ENCODE data around the gene ADCY10. TPM values are rescaled to one million over a fixed set of nuclear protein-coding genes. Genes with fewer than 3 reads are reported as not detected.

The ADCY10 gene
- polyA plus RNA-seq, 1 donor from 2014 or later = 0.09 TPM

DNA sequence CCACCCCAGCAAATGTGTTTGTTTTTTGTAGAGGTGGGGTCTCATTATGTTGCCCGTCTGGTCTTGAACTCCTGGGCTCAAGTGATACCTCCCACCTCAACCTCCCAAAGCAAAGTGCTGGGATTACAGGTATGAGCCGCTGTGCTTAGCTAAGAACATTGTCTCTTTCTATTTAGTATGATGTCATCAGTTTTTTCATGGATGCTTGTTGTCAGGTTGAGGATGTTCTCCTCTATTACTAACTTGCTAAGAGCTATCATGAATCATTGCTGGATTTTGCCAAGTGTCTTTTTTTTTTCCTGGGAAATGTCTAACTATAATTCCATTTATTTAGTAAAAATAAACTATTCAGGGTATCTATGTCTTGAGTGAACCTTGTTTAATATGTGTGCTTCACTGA lies 42.0 kb upstream of the ADCY10 start:
- Histone ChIP-seq H4K20me1 (ENCODE audit: insufficient read depth) (no peaks in the 10 kb centered on the region), H3K9ac (ENCODE audit: low read length) (no peak overlapping the region), H3K27me3 (ENCODE audit: insufficient read depth, low read depth, low read length) (no peaks in the 10 kb centered on the region), H3K4me2 (ENCODE audit: low read length) (no peak overlapping the region), H3K9me3 (ENCODE audit: low read length) (no peaks in the 10 kb centered on the region), H3K27ac (ENCODE audit: low read length) (no peak overlapping the region), H2AFZ (ENCODE audit: low read depth, low read length) (no peak overlapping the region), H3K9me2 (ENCODE audit: insufficient read depth, low read length) (no peaks in the 10 kb centered on the region), H3K79me2 (replicated peaks; ENCODE audit: insufficient read depth, low read length) (no peaks in the 10 kb centered on the region), H3K36me3 (ENCODE audit: insufficient read depth, low read length) (no peaks in the 10 kb centered on the region), H3F3A (ENCODE audit: insufficient read depth, low read length, poor library complexity, severe bottlenecking) (no peaks in the 10 kb centered on the region), H3K4me3 (ENCODE audit: low read length) (no peak overlapping the region)
- TF ChIP-seq, protein P1, sequence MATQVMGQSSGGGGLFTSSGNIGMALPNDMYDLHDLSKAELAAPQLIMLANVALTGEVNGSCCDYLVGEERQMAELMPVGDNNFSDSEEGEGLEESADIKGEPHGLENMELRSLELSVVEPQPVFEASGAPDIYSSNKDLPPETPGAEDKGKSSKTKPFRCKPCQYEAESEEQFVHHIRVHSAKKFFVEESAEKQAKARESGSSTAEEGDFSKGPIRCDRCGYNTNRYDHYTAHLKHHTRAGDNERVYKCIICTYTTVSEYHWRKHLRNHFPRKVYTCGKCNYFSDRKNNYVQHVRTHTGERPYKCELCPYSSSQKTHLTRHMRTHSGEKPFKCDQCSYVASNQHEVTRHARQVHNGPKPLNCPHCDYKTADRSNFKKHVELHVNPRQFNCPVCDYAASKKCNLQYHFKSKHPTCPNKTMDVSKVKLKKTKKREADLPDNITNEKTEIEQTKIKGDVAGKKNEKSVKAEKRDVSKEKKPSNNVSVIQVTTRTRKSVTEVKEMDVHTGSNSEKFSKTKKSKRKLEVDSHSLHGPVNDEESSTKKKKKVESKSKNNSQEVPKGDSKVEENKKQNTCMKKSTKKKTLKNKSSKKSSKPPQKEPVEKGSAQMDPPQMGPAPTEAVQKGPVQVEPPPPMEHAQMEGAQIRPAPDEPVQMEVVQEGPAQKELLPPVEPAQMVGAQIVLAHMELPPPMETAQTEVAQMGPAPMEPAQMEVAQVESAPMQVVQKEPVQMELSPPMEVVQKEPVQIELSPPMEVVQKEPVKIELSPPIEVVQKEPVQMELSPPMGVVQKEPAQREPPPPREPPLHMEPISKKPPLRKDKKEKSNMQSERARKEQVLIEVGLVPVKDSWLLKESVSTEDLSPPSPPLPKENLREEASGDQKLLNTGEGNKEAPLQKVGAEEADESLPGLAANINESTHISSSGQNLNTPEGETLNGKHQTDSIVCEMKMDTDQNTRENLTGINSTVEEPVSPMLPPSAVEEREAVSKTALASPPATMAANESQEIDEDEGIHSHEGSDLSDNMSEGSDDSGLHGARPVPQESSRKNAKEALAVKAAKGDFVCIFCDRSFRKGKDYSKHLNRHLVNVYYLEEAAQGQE (IDR thresholded peaks at IDR 0.05; ENCODE audit: borderline replicate concordance) = no peak
- TF ChIP-seq EP300 (conservative IDR thresholded peaks at IDR 0.05; ENCODE audit: poor library complexity, severe bottlenecking) (no peak), POLR2AphosphoS5 (IDR thresholded peaks at IDR 0.05) (no peak), RAD21 (conservative IDR thresholded peaks at IDR 0.05) (no peak), SMC3 (conservative IDR thresholded peaks at IDR 0.05; ENCODE audit: poor library complexity) (no peak), TAF1 (IDR thresholded peaks at IDR 0.05; ENCODE audit: low read depth) (no peak), EZH2 (IDR thresholded peaks at IDR 0.05; ENCODE audit: borderline replicate concordance, insufficient read depth, low read length, poor library complexity, severe bottlenecking) (no peak), MXI1 (conservative IDR thresholded peaks at IDR 0.05; ENCODE audit: poor library complexity, severe bottlenecking) (no peak)
- TF ChIP-seq, protein P2, sequence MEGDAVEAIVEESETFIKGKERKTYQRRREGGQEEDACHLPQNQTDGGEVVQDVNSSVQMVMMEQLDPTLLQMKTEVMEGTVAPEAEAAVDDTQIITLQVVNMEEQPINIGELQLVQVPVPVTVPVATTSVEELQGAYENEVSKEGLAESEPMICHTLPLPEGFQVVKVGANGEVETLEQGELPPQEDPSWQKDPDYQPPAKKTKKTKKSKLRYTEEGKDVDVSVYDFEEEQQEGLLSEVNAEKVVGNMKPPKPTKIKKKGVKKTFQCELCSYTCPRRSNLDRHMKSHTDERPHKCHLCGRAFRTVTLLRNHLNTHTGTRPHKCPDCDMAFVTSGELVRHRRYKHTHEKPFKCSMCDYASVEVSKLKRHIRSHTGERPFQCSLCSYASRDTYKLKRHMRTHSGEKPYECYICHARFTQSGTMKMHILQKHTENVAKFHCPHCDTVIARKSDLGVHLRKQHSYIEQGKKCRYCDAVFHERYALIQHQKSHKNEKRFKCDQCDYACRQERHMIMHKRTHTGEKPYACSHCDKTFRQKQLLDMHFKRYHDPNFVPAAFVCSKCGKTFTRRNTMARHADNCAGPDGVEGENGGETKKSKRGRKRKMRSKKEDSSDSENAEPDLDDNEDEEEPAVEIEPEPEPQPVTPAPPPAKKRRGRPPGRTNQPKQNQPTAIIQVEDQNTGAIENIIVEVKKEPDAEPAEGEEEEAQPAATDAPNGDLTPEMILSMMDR (IDR thresholded peaks at IDR 0.05; ENCODE audit: poor library complexity, severe bottlenecking) = no peak

DNA sequence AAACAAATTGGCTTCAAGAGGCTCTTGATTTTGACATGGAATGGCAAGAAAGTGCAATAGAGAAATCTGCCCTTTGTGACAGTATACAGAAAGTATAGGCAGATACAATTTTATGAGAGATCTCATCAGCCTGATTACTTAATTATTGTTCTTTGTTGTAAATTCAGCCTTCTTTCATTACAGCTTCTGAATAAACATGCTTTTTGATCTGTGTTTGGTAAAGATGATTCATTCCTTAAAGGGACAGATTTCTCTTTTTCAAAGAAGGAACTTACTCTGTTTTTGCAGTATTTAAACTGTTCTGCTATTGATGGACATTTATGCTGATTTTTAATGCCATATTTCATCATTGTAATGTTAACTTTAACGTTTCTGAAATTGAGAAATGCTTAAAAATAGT lies 36.6 kb upstream of the ADCY10 start:
- Histone ChIP-seq H3K9me2 (ENCODE audit: insufficient read depth, low read length) (no peaks in the 10 kb centered on the region), H3F3A (ENCODE audit: insufficient read depth, low read length, poor library complexity, severe bottlenecking) (no peaks in the 10 kb centered on the region), H2AFZ (ENCODE audit: low read depth, low read length) (no peak overlapping the region), H3K27ac (ENCODE audit: low read length) (no peak overlapping the region), H3K9ac (ENCODE audit: low read length) (no peak overlapping the region), H3K36me3 (ENCODE audit: insufficient read depth, low read length) (no peaks in the 10 kb centered on the region), H4K20me1 (ENCODE audit: insufficient read depth) (no peaks in the 10 kb centered on the region), H3K27me3 (ENCODE audit: insufficient read depth, low read depth, low read length) (no peaks in the 10 kb centered on the region), H3K9me3 (ENCODE audit: low read length) (no peaks in the 10 kb centered on the region), H3K4me3 (ENCODE audit: low read length) (no peak overlapping the region), H3K79me2 (replicated peaks; ENCODE audit: insufficient read depth, low read length) (peaks cover 17% of the 10 kb centered on the region), H3K4me2 (ENCODE audit: low read length) (no peak overlapping the region)
- no peak for TF ChIP-seq EP300 (conservative IDR thresholded peaks at IDR 0.05; ENCODE audit: poor library complexity, severe bottlenecking)
- TF ChIP-seq EZH2 (IDR thresholded peaks at IDR 0.05; ENCODE audit: borderline replicate concordance, insufficient read depth, low read length, poor library complexity, severe bottlenecking) = no peak

DNA sequence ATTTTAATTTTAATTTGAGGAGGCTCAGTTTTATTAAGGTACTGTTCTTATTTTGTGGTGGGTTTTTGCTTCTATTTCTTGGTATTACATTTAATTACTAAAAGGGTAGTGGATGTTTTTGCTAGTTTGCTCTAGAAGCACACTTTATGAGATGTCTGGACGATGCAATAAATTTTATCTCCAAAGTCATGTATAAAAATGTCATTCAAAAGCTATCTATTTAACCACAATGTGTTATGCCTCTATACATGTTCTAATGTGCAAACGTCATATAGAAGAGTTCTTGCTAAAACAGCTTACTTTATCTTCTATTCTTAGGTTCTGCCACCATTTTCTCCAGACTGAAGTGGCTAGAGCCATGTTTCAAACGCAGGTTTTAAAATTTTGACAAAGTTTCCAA lies 35.9 kb upstream of the ADCY10 start:
- H2AFZ ChIP-seq (ENCODE audit: low read depth, low read length) = no peak overlapping the region
- no peak overlapping the region for H3K27ac ChIP-seq (ENCODE audit: low read length)
- no peaks in the 10 kb centered on the region for H4K20me1 ChIP-seq (ENCODE audit: insufficient read depth)
- no peaks in the 10 kb centered on the region for H3F3A ChIP-seq (ENCODE audit: insufficient read depth, low read length, poor library complexity, severe bottlenecking)
- H3K79me2 ChIP-seq (replicated peaks; ENCODE audit: insufficient read depth, low read length) = peaks cover 20% of the 10 kb centered on the region
- no peak for TF ChIP-seq SMC3 (conservative IDR thresholded peaks at IDR 0.05; ENCODE audit: poor library complexity)
- no peak for TF ChIP-seq POLR2AphosphoS5 (IDR thresholded peaks at IDR 0.05)
- TF ChIP-seq EP300 (conservative IDR thresholded peaks at IDR 0.05; ENCODE audit: poor library complexity, severe bottlenecking) = no peak
- no peaks in the 10 kb centered on the region for H3K36me3 ChIP-seq (ENCODE audit: insufficient read depth, low read length)
- H3K9me2 ChIP-seq (ENCODE audit: insufficient read depth, low read length) = no peaks in the 10 kb centered on the region
- no peak overlapping the region for H3K9ac ChIP-seq (ENCODE audit: low read length)
- H3K4me3 ChIP-seq (ENCODE audit: low read length) = no peak overlapping the region
- H3K4me2 ChIP-seq (ENCODE audit: low read length) = no peak overlapping the region
- no peaks in the 10 kb centered on the region for H3K9me3 ChIP-seq (ENCODE audit: low read length)
- no peaks in the 10 kb centered on the region for H3K27me3 ChIP-seq (ENCODE audit: insufficient read depth, low read depth, low read length)

All from neural cell (in vitro differentiated cells).